ENCODE results near the gene LGR5.

Gene LGR5

DNA sequence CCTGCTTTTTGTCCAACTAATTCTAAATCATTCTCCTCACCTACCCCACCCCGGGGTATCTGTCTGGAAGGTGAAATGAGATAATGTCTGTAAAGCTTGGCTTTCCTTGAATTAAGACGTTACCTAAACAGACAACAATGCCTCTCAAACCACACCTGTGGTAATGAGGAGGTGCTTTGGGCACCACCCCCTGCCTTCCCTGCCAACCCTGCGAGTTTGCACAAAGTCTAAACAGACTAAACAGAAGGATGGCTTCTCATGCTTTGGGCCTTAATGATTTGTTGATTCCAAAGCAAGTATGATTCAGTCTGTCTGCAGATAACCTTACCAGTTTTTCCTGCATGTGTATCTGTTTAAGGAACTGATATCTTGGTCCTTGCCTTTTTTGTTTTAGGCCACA, 141.6 kb downstream of the LGR5 start:
- Histone ChIP-seq H3K4me3 (no peak overlapping the region), H3K27ac (no peak overlapping the region), H3K4me1 (no peaks in the 10 kb centered on the region), H3K9ac (no peak overlapping the region), H3K4me2 (no peak overlapping the region), H3K9me3 (no peaks in the 10 kb centered on the region), H4K20me1 (no peaks in the 10 kb centered on the region), H3K27me3 (no peaks in the 10 kb centered on the region), H3K36me3 (no peaks in the 10 kb centered on the region)
- no peak for TF ChIP-seq Cebpa-rat (IDR thresholded peaks at IDR 0.05)

DNA sequence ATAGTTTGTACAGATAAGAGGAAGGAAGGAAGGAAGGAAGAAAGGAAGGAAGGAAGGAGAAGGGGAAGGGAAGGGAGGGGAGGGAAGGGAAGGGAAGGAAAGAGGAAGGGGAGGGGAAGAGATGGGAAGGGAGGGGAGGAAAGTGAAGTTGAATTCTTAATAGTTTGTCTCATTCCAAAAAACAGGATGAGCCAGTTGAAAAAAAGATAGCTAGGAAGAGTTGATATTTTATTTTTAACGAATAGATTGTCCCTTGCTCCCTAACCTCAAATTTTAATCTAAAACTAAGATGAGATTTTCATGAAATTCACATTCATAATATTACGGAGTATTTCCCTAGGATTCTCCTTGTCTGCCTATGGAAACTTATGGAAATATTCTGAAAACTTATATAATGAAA, 143.3 kb downstream of the LGR5 start:
- no peaks in the 10 kb centered on the region for H3K4me1 ChIP-seq
- H3K4me3 ChIP-seq: no peak overlapping the region
- no peak overlapping the region for H3K4me2 ChIP-seq
- TF ChIP-seq Cebpa-rat (IDR thresholded peaks at IDR 0.05): no peak
- no peaks in the 10 kb centered on the region for H3K9me3 ChIP-seq
- no peaks in the 10 kb centered on the region for H3K36me3 ChIP-seq
- no peaks in the 10 kb centered on the region for H3K27me3 ChIP-seq
- H4K20me1 ChIP-seq: no peaks in the 10 kb centered on the region
- no peak overlapping the region for H3K27ac ChIP-seq
- H3K9ac ChIP-seq: no peak overlapping the region

DNA sequence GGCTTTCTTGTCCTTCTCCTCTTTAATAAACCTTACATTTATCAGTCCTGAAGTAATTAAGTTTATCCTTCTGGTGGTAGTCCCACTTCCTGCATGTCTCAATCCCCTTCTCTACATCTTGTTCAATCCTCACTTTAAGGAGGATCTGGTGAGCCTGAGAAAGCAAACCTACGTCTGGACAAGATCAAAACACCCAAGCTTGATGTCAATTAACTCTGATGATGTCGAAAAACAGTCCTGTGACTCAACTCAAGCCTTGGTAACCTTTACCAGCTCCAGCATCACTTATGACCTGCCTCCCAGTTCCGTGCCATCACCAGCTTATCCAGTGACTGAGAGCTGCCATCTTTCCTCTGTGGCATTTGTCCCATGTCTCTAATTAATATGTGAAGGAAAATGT, 144.8 kb downstream of the LGR5 start:
- no peak for TF ChIP-seq Cebpa-rat (IDR thresholded peaks at IDR 0.05)
- Histone ChIP-seq H3K9me3 (no peaks in the 10 kb centered on the region), H3K36me3 (no peaks in the 10 kb centered on the region), H3K4me3 (no peak overlapping the region), H3K4me1 (no peaks in the 10 kb centered on the region), H4K20me1 (no peaks in the 10 kb centered on the region), H3K27me3 (no peaks in the 10 kb centered on the region), H3K4me2 (no peak overlapping the region), H3K27ac (no peak overlapping the region), H3K9ac (no peak overlapping the region)

DNA sequence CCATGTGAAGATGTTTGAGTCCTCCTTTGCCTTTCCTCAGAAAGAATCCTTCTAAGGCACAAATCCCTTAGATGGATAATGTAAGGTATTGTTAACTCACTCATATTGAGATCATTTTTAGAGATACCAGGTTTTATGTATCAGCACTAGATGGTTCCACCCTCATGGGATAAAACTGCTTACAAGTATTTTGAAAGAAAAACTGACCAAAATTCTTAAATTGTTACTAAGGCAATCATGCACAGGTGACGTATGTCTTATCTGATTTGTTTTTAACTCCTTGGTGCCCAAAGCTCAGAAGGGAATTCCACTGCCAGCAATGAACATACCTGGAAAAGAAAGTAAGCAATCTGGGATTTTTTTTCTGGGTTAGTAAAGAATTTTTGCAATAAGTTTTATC, 145.6 kb downstream of the LGR5 start:
- TF ChIP-seq Cebpa-rat (IDR thresholded peaks at IDR 0.05): no peak
- no peak overlapping the region for H3K27ac ChIP-seq
- H3K4me3 ChIP-seq: no peak overlapping the region
- H3K36me3 ChIP-seq: no peaks in the 10 kb centered on the region
- H4K20me1 ChIP-seq: no peaks in the 10 kb centered on the region
- H3K4me2 ChIP-seq: no peak overlapping the region
- no peaks in the 10 kb centered on the region for H3K9me3 ChIP-seq
- H3K9ac ChIP-seq: no peak overlapping the region
- H3K27me3 ChIP-seq: no peaks in the 10 kb centered on the region
- H3K4me1 ChIP-seq: no peaks in the 10 kb centered on the region

DNA sequence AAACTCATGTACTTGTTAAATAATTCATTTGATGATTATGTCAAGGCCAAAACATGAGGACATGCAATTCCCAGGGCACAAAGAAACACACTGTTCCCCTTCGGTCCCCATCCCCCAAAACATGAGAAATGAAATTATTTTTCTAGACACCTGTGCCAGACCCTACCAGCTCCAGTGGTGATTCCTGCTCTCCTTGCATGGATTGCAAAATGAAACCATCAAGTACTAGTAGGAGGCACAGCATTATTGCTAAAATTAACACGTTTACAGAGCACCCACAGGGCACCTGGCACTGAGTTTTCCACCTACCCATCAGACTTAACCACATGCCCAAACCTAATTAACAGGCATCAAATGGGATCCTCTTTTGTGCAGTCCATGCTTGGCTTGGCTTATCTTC, 147.4 kb downstream of the LGR5 start:
- H3K4me1 ChIP-seq: no peaks in the 10 kb centered on the region
- H3K27ac ChIP-seq: no peak overlapping the region
- H3K4me3 ChIP-seq: no peak overlapping the region
- H4K20me1 ChIP-seq: no peaks in the 10 kb centered on the region
- H3K27me3 ChIP-seq: no peaks in the 10 kb centered on the region
- no peak overlapping the region for H3K4me2 ChIP-seq
- H3K36me3 ChIP-seq: no peaks in the 10 kb centered on the region
- H3K9ac ChIP-seq: no peak overlapping the region
- no peaks in the 10 kb centered on the region for H3K9me3 ChIP-seq
- no peak for TF ChIP-seq Cebpa-rat (IDR thresholded peaks at IDR 0.05)

DNA sequence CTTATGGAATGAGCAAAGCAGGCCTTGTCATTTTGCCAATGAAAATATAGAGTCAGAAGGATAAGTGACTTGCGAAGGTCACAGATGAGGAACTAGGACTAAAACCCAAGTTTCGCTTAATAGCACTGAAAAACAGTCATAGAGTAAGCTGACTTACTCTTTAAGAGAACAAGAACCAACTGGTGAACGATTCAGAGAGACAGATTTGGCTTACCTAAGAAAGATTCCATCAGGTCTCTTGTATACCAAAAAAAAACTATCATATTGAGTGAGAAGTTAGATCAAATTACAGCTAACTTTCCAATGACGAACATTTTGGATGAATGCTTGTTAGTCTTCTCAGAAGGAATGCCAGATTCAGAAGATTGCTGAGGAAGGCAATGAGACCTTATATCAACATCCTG, 149.9 kb downstream of the LGR5 start:
- no peak overlapping the region for H3K4me3 ChIP-seq
- no peaks in the 10 kb centered on the region for H4K20me1 ChIP-seq
- H3K4me1 ChIP-seq: no peaks in the 10 kb centered on the region
- H3K27ac ChIP-seq: no peak overlapping the region
- H3K36me3 ChIP-seq: no peaks in the 10 kb centered on the region
- H3K27me3 ChIP-seq: no peaks in the 10 kb centered on the region
- no peak overlapping the region for H3K4me2 ChIP-seq
- no peak overlapping the region for H3K9ac ChIP-seq
- no peaks in the 10 kb centered on the region for H3K9me3 ChIP-seq
- no peak for TF ChIP-seq Cebpa-rat (IDR thresholded peaks at IDR 0.05)

DNA sequence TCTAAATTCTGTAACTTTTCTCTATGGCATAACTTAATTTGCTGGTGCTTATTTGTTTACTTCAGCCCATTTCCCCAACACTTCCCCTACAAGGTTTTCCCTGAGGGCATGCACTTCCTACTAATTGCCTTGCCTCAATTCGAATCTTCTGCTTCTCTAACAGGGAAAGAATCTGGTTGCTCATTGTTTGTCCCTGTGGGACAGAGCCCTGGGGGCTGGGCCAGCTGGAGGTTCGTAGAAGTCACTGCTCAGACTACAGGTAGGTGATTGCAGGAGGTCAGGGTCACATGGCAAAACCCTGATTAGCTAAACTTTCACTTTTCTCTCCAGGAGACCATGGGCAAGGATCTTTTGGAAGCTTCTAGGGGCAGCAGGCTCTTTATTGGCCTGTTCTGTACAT, 152.0 kb downstream of the LGR5 start:
- no peaks in the 10 kb centered on the region for H3K36me3 ChIP-seq
- no peak overlapping the region for H3K27ac ChIP-seq
- no peaks in the 10 kb centered on the region for H3K4me1 ChIP-seq
- H3K9ac ChIP-seq: no peak overlapping the region
- H3K4me3 ChIP-seq: no peak overlapping the region
- no peaks in the 10 kb centered on the region for H3K27me3 ChIP-seq
- no peak overlapping the region for H3K4me2 ChIP-seq
- no peaks in the 10 kb centered on the region for H3K9me3 ChIP-seq
- TF ChIP-seq Cebpa-rat (IDR thresholded peaks at IDR 0.05): no peak
- H4K20me1 ChIP-seq: no peaks in the 10 kb centered on the region

DNA sequence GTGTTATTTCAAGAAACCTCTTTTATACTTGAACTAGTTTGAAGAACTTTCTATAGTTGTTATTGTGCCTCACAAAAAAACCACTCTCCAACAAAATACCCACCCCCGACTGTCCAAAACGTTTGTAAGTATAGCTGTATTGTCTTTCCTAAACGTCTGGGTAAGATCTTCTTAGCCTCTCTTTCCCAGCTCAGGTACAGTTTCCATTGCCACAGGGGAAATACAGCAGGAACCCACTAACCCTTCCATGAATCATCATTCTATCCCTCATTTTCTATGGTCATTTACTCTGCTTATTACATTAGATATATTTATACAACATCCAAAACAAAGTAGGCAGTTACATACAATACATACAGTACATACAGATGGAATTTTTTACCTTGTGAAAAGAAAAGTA, 153.2 kb downstream of the LGR5 start:
- Histone ChIP-seq H3K27me3 (no peaks in the 10 kb centered on the region), H3K4me3 (no peak overlapping the region), H3K9ac (no peak overlapping the region), H3K36me3 (no peaks in the 10 kb centered on the region), H4K20me1 (no peaks in the 10 kb centered on the region), H3K27ac (no peak overlapping the region), H3K4me2 (no peak overlapping the region), H3K9me3 (no peaks in the 10 kb centered on the region), H3K4me1 (no peaks in the 10 kb centered on the region)
- no peak for TF ChIP-seq Cebpa-rat (IDR thresholded peaks at IDR 0.05)

DNA sequence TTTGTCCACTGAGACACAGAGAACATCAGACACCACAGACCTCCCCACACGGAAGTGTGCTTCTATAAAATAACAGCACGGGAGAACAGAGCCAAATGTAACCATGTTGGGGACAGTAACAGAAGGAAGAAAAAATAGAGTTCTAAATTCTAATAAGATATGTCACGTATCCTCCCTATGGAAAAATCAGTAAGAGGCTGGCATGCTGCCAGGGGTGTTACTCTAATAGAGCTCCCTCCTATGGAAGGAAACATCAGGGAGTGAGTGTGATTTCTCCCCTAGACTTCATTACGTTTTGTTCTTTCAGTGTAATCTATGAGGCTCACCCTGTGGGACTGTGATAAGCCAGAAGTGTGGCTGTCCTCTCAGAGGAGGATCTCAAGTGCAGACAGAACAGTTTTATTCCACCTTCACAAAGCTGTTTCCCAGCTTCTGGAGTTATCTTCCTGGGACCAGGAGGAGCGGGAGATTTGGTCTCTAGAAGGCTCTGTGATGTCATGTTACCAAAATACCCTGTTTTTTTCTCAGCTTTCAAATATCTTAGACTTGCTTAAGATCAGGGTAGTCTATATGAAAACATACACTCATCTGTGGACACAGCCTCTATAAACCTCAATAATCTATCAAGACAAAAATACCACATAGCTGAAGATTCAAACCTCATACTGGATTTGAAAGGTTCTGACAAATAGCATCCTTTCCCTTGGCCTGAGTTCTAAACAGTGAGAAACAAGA, 154.8 kb downstream of the LGR5 start:
- TF ChIP-seq Cebpa-rat (IDR thresholded peaks at IDR 0.05): no peak
- H3K9ac ChIP-seq: no peak overlapping the region
- no peak overlapping the region for H3K4me2 ChIP-seq
- no peaks in the 10 kb centered on the region for H4K20me1 ChIP-seq
- H3K27ac ChIP-seq: no peak overlapping the region
- H3K4me1 ChIP-seq: no peaks in the 10 kb centered on the region
- H3K36me3 ChIP-seq: no peaks in the 10 kb centered on the region
- H3K27me3 ChIP-seq: no peaks in the 10 kb centered on the region
- H3K9me3 ChIP-seq: no peaks in the 10 kb centered on the region
- H3K4me3 ChIP-seq: no peak overlapping the region

DNA sequence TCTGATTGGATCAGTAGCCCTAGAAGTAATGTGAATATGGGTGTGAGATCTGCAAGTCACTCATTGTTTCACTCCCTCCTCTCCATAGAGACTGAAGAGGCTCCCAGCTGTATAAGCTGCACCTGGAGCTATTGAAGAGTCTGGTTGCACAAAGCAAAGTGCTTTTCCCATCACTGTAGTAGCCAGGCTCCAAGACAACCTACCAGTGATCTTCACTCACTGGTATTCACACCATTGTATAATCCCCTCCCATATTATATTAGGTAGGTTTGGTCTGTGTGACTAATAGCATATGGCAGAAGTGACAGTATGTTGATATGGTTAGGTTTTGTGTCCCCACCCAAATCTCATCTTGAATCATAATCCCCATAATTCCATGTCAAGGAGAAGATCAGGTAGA, 159.6 kb downstream of the LGR5 start:
- Histone ChIP-seq H3K9me3 (0 out of 2 replicates have a peak, but pooled peaks cover 3% of the 10 kb centered on the region), H4K20me1 (no peaks in the 10 kb centered on the region), H3K4me3 (no peak overlapping the region), H3K27ac (no peak overlapping the region), H3K27me3 (no peaks in the 10 kb centered on the region), H3K4me2 (no peak overlapping the region), H3K36me3 (no peaks in the 10 kb centered on the region), H3K9ac (no peak overlapping the region), H3K4me1 (no peaks in the 10 kb centered on the region)
- TF ChIP-seq Cebpa-rat (IDR thresholded peaks at IDR 0.05): no peak

DNA sequence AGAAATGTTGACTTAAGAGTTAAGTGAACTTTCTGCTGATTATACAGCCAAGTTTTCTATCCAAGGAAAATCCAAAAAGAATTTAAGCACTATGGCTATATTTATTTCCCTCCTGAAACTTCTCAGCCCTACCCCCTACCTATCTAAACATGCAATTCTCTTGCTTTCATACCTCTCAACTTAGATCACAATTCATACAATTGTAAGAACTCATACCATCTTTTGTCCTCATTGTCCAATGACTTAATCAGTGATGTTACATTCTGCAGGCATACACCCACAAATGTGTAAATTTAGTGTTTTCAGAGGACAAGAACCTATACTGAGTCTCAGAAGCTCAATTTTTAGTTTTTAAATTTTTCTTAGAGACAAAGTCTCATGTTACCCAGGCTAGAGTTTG, 161.9 kb downstream of the LGR5 start:
- H3K27ac ChIP-seq: no peak overlapping the region
- TF ChIP-seq Cebpa-rat (IDR thresholded peaks at IDR 0.05): no peak
- no peak overlapping the region for H3K4me2 ChIP-seq
- H3K4me1 ChIP-seq: no peaks in the 10 kb centered on the region
- H4K20me1 ChIP-seq: no peaks in the 10 kb centered on the region
- no peaks in the 10 kb centered on the region for H3K27me3 ChIP-seq
- H3K9me3 ChIP-seq: 0 out of 2 replicates have a peak, but pooled peaks cover 3% of the 10 kb centered on the region
- H3K4me3 ChIP-seq: no peak overlapping the region
- peaks cover 4% of the 10 kb centered on the region for H3K36me3 ChIP-seq
- no peak overlapping the region for H3K9ac ChIP-seq
